K562 (cell line): ENCODE measurements around the gene SDK1.

Experiments
- CBFB ChIP-seq: sonication (generic); formaldehyde crosslinking; IDR thresholded peaks from 2 replicates; pipeline ENCODE4 v1.4.0; 2020; ENCODE audit warnings: mild to moderate bottlenecking, missing genetic modification reagents
- ESRRA ChIP-seq: fragments of 450-650 bp; IDR thresholded peaks from 2 replicates; pipeline ENCODE4 v1.6.1; 2014; ENCODE audit warnings: low read depth, mild to moderate bottlenecking, moderate library complexity, borderline replicate concordance
- ETV5 ChIP-seq: sonication (generic); formaldehyde crosslinking; IDR thresholded peaks from 2 replicates; pipeline ENCODE4 v1.4.0; 2020; ENCODE audit warnings: low read depth, mild to moderate bottlenecking, missing genetic modification reagents
- EZH2 ChIP-seq: IDR thresholded peaks from 2 replicates; pipeline ENCODE4 v1.6.1; 2012; ENCODE audit warnings: low read depth, mild to moderate bottlenecking, inconsistent platforms, low read length, borderline replicate concordance
- JUND ChIP-seq, 2 experiments: IDR thresholded peaks; 2 replicates in 1 of 2; 3 replicates in 1 of 2; pipeline ENCODE4 v1.6.1; 2011; ENCODE audit warnings: borderline replicate concordance in 2 of 2, low read depth in 2 of 2, low read length in 2 of 2, improper control_type of control experiment in 1 of 2, missing biosample characterization in 1 of 2, missing genetic modification characterization in 1 of 2, missing genetic modification reagents in 1 of 2
- PRMT5 ChIP-seq: sonication (generic); formaldehyde crosslinking; IDR thresholded peaks from 2 replicates; pipeline ENCODE4 v1.5.0; 2020; ENCODE audit warnings: missing genetic modification reagents
- RB1 ChIP-seq: fragments of 450-650 bp; IDR thresholded peaks from 2 replicates; pipeline ENCODE4 v1.6.1; 2017; ENCODE audit warnings: low read depth, mild to moderate bottlenecking
- RHOXF2B ChIP-seq: fragments of 250-450 bp; sonication (Bioruptor Pico); conservative IDR thresholded peaks from 2 replicates; pipeline ENCODE4 v1.5.1; 2021
- ZNF140 ChIP-seq: fragments of 250-450 bp; sonication (Bioruptor Pico); IDR thresholded peaks from 2 replicates; pipeline ENCODE4 v1.8.0; 2021; ENCODE audit warnings: moderate library complexity, mild to moderate bottlenecking, inconsistent platforms
- TF ChIP-seq, protein P1 (sequence below), 2 experiments: fragments of 450-650 bp in 1 of 2; sonication (generic) in 1 of 2; formaldehyde crosslinking in 1 of 2; IDR thresholded peaks in 1 of 2; conservative IDR thresholded peaks in 1 of 2; 2 replicates each; pipeline versions ENCODE4 v1.6.1 to v1.8.1; 2016 to 2023; ENCODE audit warnings: mild to moderate bottlenecking in 2 of 2, moderate library complexity in 2 of 2, inconsistent platforms in 1 of 2, missing genetic modification reagents in 1 of 2
- TF ChIP-seq, protein P2 (sequence below), 3 experiments: IDR thresholded peaks in 2 of 3; conservative IDR thresholded peaks in 1 of 3; 2 replicates each; pipeline ENCODE4 v1.5.1; 2011 to 2012; ENCODE audit warnings: low read length in 3 of 3, mild to moderate bottlenecking in 3 of 3, control low read depth in 2 of 3, improper control_type of control experiment in 1 of 3, inconsistent platforms in 1 of 3, low read depth in 1 of 3, mixed read lengths in 1 of 3, moderate library complexity in 1 of 3; ENCODE audit not compliant: insufficient read depth in 2 of 3
- TF ChIP-seq, protein P3 (sequence below): sonication (generic); formaldehyde crosslinking; IDR thresholded peaks from 2 replicates; pipeline ENCODE4 v1.9.0; 2022; ENCODE audit warnings: mild to moderate bottlenecking, missing genetic modification reagents
- TF ChIP-seq, protein P4 (sequence below), 2 experiments: IDR thresholded peaks; 2 replicates each; pipeline ENCODE4 v1.6.1; 2011; ENCODE audit warnings: borderline replicate concordance in 1 of 2, control low read depth in 1 of 2, low read depth in 1 of 2, low read length in 1 of 2, mild to moderate bottlenecking in 1 of 2, mixed read lengths in 1 of 2, moderate library complexity in 1 of 2; ENCODE audit not compliant: insufficient read depth in 1 of 2, insufficient read length in 1 of 2, poor library complexity in 1 of 2, severe bottlenecking in 1 of 2; ENCODE audit errors: extremely low read depth in 1 of 2

DNA sequence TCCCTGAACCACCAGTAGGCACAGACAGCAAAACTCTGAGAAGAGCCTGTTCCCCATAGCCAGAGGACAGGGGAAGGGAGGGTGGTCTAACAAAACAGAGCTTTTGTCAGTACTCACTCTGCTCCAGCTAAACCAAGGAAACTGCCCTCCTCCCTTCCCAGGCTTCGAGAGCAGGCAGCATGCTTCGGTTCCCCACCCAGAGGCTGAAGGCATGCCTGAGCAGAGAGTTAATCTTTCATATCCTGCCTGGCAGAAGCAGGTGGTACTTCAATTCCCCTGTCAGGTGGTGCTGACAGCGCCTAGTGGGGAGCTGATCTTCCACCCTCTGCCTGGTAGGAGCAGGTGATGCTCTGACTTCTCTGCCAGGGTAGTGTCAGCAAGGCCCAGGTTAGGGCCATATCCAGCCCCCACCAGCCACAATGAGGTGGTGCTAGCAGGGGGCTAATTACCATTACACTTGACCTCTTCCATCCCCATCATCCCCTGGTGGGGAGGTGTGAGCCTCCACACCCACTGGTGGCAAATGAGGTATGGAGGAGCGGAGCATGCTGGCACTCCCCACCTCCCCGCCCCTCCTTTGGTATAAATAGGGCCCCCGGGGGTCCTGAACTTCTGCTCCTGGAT is 35.1 kb downstream of the SDK1 start:
- TF ChIP-seq, protein P1, sequence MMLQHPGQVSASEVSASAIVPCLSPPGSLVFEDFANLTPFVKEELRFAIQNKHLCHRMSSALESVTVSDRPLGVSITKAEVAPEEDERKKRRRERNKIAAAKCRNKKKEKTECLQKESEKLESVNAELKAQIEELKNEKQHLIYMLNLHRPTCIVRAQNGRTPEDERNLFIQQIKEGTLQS (IDR thresholded peaks at IDR 0.05): no peak
- TF ChIP-seq, protein P1 (CRISPR knock-in tag; conservative IDR thresholded peaks at IDR 0.05): no peak
- no peak for TF ChIP-seq CBFB (CRISPR knock-in tag)
- TF ChIP-seq, protein P2, sequence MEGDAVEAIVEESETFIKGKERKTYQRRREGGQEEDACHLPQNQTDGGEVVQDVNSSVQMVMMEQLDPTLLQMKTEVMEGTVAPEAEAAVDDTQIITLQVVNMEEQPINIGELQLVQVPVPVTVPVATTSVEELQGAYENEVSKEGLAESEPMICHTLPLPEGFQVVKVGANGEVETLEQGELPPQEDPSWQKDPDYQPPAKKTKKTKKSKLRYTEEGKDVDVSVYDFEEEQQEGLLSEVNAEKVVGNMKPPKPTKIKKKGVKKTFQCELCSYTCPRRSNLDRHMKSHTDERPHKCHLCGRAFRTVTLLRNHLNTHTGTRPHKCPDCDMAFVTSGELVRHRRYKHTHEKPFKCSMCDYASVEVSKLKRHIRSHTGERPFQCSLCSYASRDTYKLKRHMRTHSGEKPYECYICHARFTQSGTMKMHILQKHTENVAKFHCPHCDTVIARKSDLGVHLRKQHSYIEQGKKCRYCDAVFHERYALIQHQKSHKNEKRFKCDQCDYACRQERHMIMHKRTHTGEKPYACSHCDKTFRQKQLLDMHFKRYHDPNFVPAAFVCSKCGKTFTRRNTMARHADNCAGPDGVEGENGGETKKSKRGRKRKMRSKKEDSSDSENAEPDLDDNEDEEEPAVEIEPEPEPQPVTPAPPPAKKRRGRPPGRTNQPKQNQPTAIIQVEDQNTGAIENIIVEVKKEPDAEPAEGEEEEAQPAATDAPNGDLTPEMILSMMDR (IDR thresholded peaks at IDR 0.05 in 2 of 3, conservative IDR thresholded peaks at IDR 0.05 in 1 of 3; ENCODE audit: insufficient read depth in 2 of 3, low read depth in 1 of 3, low read length in 3 of 3): no peak
- TF ChIP-seq ZNF140 (CRISPR knock-in tag): no peak
- TF ChIP-seq, protein P3, sequence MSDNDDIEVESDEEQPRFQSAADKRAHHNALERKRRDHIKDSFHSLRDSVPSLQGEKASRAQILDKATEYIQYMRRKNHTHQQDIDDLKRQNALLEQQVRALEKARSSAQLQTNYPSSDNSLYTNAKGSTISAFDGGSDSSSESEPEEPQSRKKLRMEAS (CRISPR knock-in tag): no peak
- no peak for TF ChIP-seq RB1
- TF ChIP-seq EZH2: no peak
- TF ChIP-seq RHOXF2B (CRISPR knock-in tag): no peak
- TF ChIP-seq JUND (IDR thresholded peaks at IDR 0.05; ENCODE audit: borderline replicate concordance, low read depth, low read length): no peak
- no peak for TF ChIP-seq JUND (tag; IDR thresholded peaks at IDR 0.05; ENCODE audit: borderline replicate concordance, low read depth, low read length)
- TF ChIP-seq, protein P4, sequence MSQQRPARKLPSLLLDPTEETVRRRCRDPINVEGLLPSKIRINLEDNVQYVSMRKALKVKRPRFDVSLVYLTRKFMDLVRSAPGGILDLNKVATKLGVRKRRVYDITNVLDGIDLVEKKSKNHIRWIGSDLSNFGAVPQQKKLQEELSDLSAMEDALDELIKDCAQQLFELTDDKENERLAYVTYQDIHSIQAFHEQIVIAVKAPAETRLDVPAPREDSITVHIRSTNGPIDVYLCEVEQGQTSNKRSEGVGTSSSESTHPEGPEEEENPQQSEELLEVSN (IDR thresholded peaks at IDR 0.05; ENCODE audit: borderline replicate concordance in 1 of 2, extremely low read depth in 1 of 2, insufficient read depth in 1 of 2, insufficient read length in 1 of 2, low read depth in 1 of 2, low read length in 1 of 2, poor library complexity in 1 of 2, severe bottlenecking in 1 of 2): no peak
- TF ChIP-seq ETV5 (CRISPR knock-in tag): no peak
- no peak for TF ChIP-seq ESRRA
- TF ChIP-seq PRMT5 (CRISPR knock-in tag): no peak
